WTC11 (cell line): ENCODE measurements around the gene FHIP1B. TPM values are rescaled to one million over a fixed set of nuclear protein-coding genes. Genes with fewer than 3 reads are reported as not detected.

ENCODE experiments used
- ATAC-seq: fragments of 200-7000 bp; cut with Tn5 transposase; 2 replicates; pipeline ENCODE4 v1.10.0; 2021; ENCODE audit warnings: mild to moderate bottlenecking, moderate library complexity
- CTCF ChIA-PET: fragments of 300-600 bp; sonication (Branson Sonifier 250); formaldehyde crosslinking; loops from one replicate; lab custom pipeline; 2021; ENCODE audit warnings: antibody characterized with exemption; lab: Charles Lee
- POLR2A ChIA-PET: fragments of 350-600 bp; sonication (Branson Sonifier 250); formaldehyde crosslinking; loops from one replicate; lab custom pipeline; 2021; ENCODE audit warnings: antibody characterized with exemption; lab: Charles Lee
- DNase-seq: peaks from one replicate; pipeline ENCODE4 v3.0.0; 2021; ENCODE audit warnings: low spot score
- H3K27ac Mint-ChIP-seq: 2 replicates; pipeline ENCODE4 v1.8.0; 2021; ENCODE audit warnings: mixed read lengths
- H3K27me3 Mint-ChIP-seq: 2 replicates; pipeline ENCODE4 v1.8.0; 2021; ENCODE audit warnings: low read depth, mild to moderate bottlenecking, moderate library complexity, mixed read lengths
- H3K36me3 Mint-ChIP-seq: 2 replicates; pipeline ENCODE4 v1.8.0; 2021; ENCODE audit warnings: mixed read lengths
- H3K4me1 Mint-ChIP-seq: 2 replicates; pipeline ENCODE4 v1.8.0; 2022; ENCODE audit warnings: mixed read lengths
- H3K4me3 Mint-ChIP-seq: 2 replicates; pipeline ENCODE4 v1.8.0; 2021; ENCODE audit warnings: mild to moderate bottlenecking, moderate library complexity, mixed read lengths
- H3K9me3 Mint-ChIP-seq: 2 replicates; pipeline ENCODE4 v1.8.0; 2021; ENCODE audit warnings: mixed read lengths
- AFF4 ChIP-seq: sonication (generic); formaldehyde crosslinking; IDR thresholded peaks from 2 replicates; pipeline ENCODE4 v1.8.1; 2023; ENCODE audit warnings: mild to moderate bottlenecking, missing genetic modification reagents, borderline replicate concordance
- AR ChIP-seq: fragments of 250-450 bp; sonication (Bioruptor Pico); IDR thresholded peaks from 2 replicates; pipeline ENCODE4 v1.9.0; 2021; ENCODE audit warnings: mild to moderate bottlenecking
- CBFB ChIP-seq: sonication (generic); formaldehyde crosslinking; IDR thresholded peaks from 2 replicates; pipeline ENCODE4 v1.8.1; 2022; ENCODE audit warnings: mild to moderate bottlenecking, low read depth, missing genetic modification reagents
- CREB1 ChIP-seq: sonication (generic); formaldehyde crosslinking; IDR thresholded peaks from 2 replicates; pipeline ENCODE4 v1.8.0; 2023; ENCODE audit warnings: mild to moderate bottlenecking, missing genetic modification reagents
- JUN ChIP-seq: sonication (generic); formaldehyde crosslinking; IDR thresholded peaks from 2 replicates; pipeline ENCODE4 v1.8.0; 2023; ENCODE audit warnings: mild to moderate bottlenecking, missing genetic modification reagents
- NFE2L1 ChIP-seq: sonication (generic); formaldehyde crosslinking; IDR thresholded peaks from 2 replicates; pipeline ENCODE4 v1.8.1; 2023; ENCODE audit warnings: missing genetic modification reagents
- NFYB ChIP-seq: sonication (generic); formaldehyde crosslinking; conservative IDR thresholded peaks from 2 replicates; pipeline ENCODE4 v1.8.0; 2022; ENCODE audit warnings: low read depth, missing genetic modification reagents
- PRDM15 ChIP-seq: sonication (generic); formaldehyde crosslinking; IDR thresholded peaks from 2 replicates; pipeline ENCODE4 v1.8.0; 2022; ENCODE audit warnings: missing genetic modification reagents
- RELA ChIP-seq: sonication (generic); formaldehyde crosslinking; IDR thresholded peaks from 2 replicates; pipeline ENCODE4 v1.8.1; 2022; ENCODE audit warnings: missing genetic modification reagents, mild to moderate bottlenecking, borderline replicate concordance
- RORB ChIP-seq: fragments of 250-450 bp; sonication (Bioruptor Pico); IDR thresholded peaks from 2 replicates; pipeline ENCODE4 v1.9.0; 2021; ENCODE audit warnings: mild to moderate bottlenecking
- SOX15 ChIP-seq: fragments of 250-450 bp; sonication (Bioruptor Pico); IDR thresholded peaks from 2 replicates; pipeline ENCODE4 v1.9.0; 2021; ENCODE audit warnings: mild to moderate bottlenecking
- TP53 ChIP-seq: sonication (generic); formaldehyde crosslinking; IDR thresholded peaks from 2 replicates; pipeline ENCODE4 v1.8.1; 2023; ENCODE audit warnings: mild to moderate bottlenecking, missing genetic modification reagents
- ZNF416 ChIP-seq: fragments of 250-450 bp; sonication (Bioruptor Pico); IDR thresholded peaks from 2 replicates; pipeline ENCODE4 v1.9.0; 2021; ENCODE audit warnings: mild to moderate bottlenecking, inconsistent platforms
- ZNF532 ChIP-seq: fragments of 250-450 bp; sonication (Bioruptor Pico); IDR thresholded peaks from 2 replicates; pipeline ENCODE4 v1.9.0; 2021; ENCODE audit warnings: mild to moderate bottlenecking, borderline replicate concordance
- total RNA-seq: library from RNA; stranded (reverse); gene quantifications from 3 replicates; pipeline ENCODE4 v1.2.3, GENCODE V29; 2021

The FHIP1B gene
- total RNA-seq, 1 experiment from 2014 or later, result 24.8 TPM

GRCh38 chr11:6210274-6210955, 24.0 kb downstream of the FHIP1B start:
- no peak overlapping the region for H3K4me3 Mint-ChIP-seq
- ChIA-PET CTCF (no interaction called here), POLR2A (no interaction called here)
- no peaks in the 10 kb centered on the region for H3K9me3 Mint-ChIP-seq
- no peak for TF ChIP-seq ZNF416 (CRISPR knock-in tag)
- TF ChIP-seq AR (CRISPR knock-in tag), result no peak
- no peak for TF ChIP-seq SOX15 (CRISPR knock-in tag)
- TF ChIP-seq PRDM15, result no peak
- no peak for TF ChIP-seq CREB1 (CRISPR knock-in tag)
- no peak for TF ChIP-seq TP53
- ATAC-seq, result no peak
- peaks cover 7% of the 10 kb centered on the region for H3K36me3 Mint-ChIP-seq
- H3K27me3 Mint-ChIP-seq, result no peaks in the 10 kb centered on the region
- no peak overlapping the region for H3K27ac Mint-ChIP-seq
- H3K4me1 Mint-ChIP-seq, result no peaks in the 10 kb centered on the region
- DNase-seq, result no peak

- no peaks in the 10 kb centered on the region for H3K4me1 Mint-ChIP-seq
- no peak overlapping the region for H3K4me3 Mint-ChIP-seq
- peaks cover 7% of the 10 kb centered on the region for H3K36me3 Mint-ChIP-seq
- ChIA-PET POLR2A (no interaction called here), CTCF (no interaction called here)
- H3K27me3 Mint-ChIP-seq, result no peaks in the 10 kb centered on the region
- TF ChIP-seq CBFB (no peak), NFE2L1 (CRISPR knock-in tag) (no peak), AFF4 (CRISPR knock-in tag) (no peak), RELA (CRISPR knock-in tag) (no peak)
- DNase-seq (no peak), ATAC-seq (peak; percentile 50)
- H3K9me3 Mint-ChIP-seq, result no peaks in the 10 kb centered on the region
- no peak overlapping the region for H3K27ac Mint-ChIP-seq
These were observed 24.6 kb downstream of the FHIP1B start for GRCh38 chr11:6209801-6210200.

GRCh38 chr11:6206456-6207180, 27.8 kb downstream of the FHIP1B start:
- ChIA-PET POLR2A (no interaction called here), CTCF (interaction anchor here (2.0 kb wide), 1 partner anchor 156 kb away, joined by 9 read pairs; no protein-coding TSS in a partner anchor)
- ATAC-seq (no peak), DNase-seq (no peak)
- Mint-ChIP-seq H3K36me3 (peaks cover 4% of the 10 kb centered on the region; the same call in 1 of the 2 replicates), H3K4me1 (no peaks in the 10 kb centered on the region), H3K27me3 (no peaks in the 10 kb centered on the region), H3K27ac (no peak overlapping the region), H3K9me3 (no peaks in the 10 kb centered on the region), H3K4me3 (no peak overlapping the region)
- TF ChIP-seq NFYB (CRISPR knock-in tag), result no peak
- TF ChIP-seq RORB, result no peak
- TF ChIP-seq JUN (CRISPR knock-in tag), result no peak
- no peak for TF ChIP-seq ZNF532 (CRISPR knock-in tag)
- TF ChIP-seq, all 79 proteins: peak for 0
